CD8-positive, alpha-beta memory T cell (primary cell): ENCODE data around the gene TRANK1. TPM values are rescaled to one million over a fixed set of nuclear protein-coding genes. Genes with fewer than 3 reads are reported as not detected.
"Not testable (repeated sequence)": the region's sequence is repeated elsewhere in the genome, so short reads cannot be mapped to it uniquely, and the experiment has no call there.

Experiments
- CTCF ChIA-PET: fragments of 350-600 bp; sonication (Branson Sonifier 250); formaldehyde crosslinking; loops from one replicate; lab custom pipeline; 2021; ENCODE audit warnings: antibody characterized with exemption; lab: Charles Lee
- POLR2A ChIA-PET: fragments of 350-600 bp; sonication (Branson Sonifier 250); formaldehyde crosslinking; loops from one replicate; lab custom pipeline; 2021; ENCODE audit warnings: antibody characterized with exemption; lab: Charles Lee
- DNase-seq, 5 donors: peaks; one replicate each; pipeline versions ENCODE4 v3.0.0 to v3.0.0-alpha.2; 2020 to 2022; ENCODE audit warnings: mixed read lengths in 1 of 5
- H3K27ac ChIP-seq: one replicate; pipeline ENCODE4 v1.7.0; 2013; ENCODE audit warnings: low read depth, mild to moderate bottlenecking, low read length, moderate library complexity
- H3K27me3 ChIP-seq: 2 replicates; pipeline ENCODE4 v1.7.0; 2013; ENCODE audit warnings: low read length, mild to moderate bottlenecking; ENCODE audit not compliant: insufficient read depth, poor library complexity, severe bottlenecking
- H3K36me3 ChIP-seq: 2 replicates; pipeline ENCODE4 v1.7.0; 2013; ENCODE audit warnings: mild to moderate bottlenecking, low read length, moderate library complexity; ENCODE audit not compliant: insufficient read depth
- H3K4me1 ChIP-seq: 2 replicates; pipeline ENCODE4 v1.7.0; 2013; ENCODE audit warnings: mild to moderate bottlenecking, low read length, moderate library complexity; ENCODE audit not compliant: insufficient read depth
- H3K4me3 ChIP-seq: 2 replicates; pipeline ENCODE4 v1.7.0; 2013; ENCODE audit warnings: mild to moderate bottlenecking, low read length
- H3K9me3 ChIP-seq: 2 replicates; pipeline ENCODE4 v1.7.0; 2013; ENCODE audit warnings: mild to moderate bottlenecking, low read length
- H3K27ac Mint-ChIP-seq, 8 donors: one replicate each; pipeline ENCODE4 v1.8.0; 2020 to 2021; ENCODE audit warnings: mixed read lengths in 8 of 8, mild to moderate bottlenecking in 6 of 8, inconsistent platforms in 3 of 8, moderate library complexity in 3 of 8
- H3K27me3 Mint-ChIP-seq, 2 donors: one replicate each; pipeline ENCODE4 v1.8.0; 2020 to 2021; ENCODE audit warnings: mixed read lengths in 2 of 2, mild to moderate bottlenecking in 1 of 2, moderate library complexity in 1 of 2
- H3K36me3 Mint-ChIP-seq, 3 donors: one replicate each; pipeline ENCODE4 v1.8.0; 2020 to 2021; ENCODE audit warnings: mixed read lengths in 3 of 3, inconsistent platforms in 1 of 3, mild to moderate bottlenecking in 1 of 3
- H3K4me1 Mint-ChIP-seq, 3 donors: one replicate each; pipeline ENCODE4 v1.8.0; 2020 to 2021; ENCODE audit warnings: mixed read lengths in 3 of 3, inconsistent platforms in 1 of 3, mild to moderate bottlenecking in 1 of 3
- H3K4me3 Mint-ChIP-seq, 7 donors: one replicate each; pipeline ENCODE4 v1.8.0; 2020 to 2021; ENCODE audit warnings: mixed read lengths in 7 of 7, mild to moderate bottlenecking in 6 of 7, moderate library complexity in 4 of 7, inconsistent platforms in 2 of 7
- H3K9me3 Mint-ChIP-seq, 5 donors: one replicate each; pipeline ENCODE4 v1.8.0; 2020 to 2022; ENCODE audit warnings: mixed read lengths in 5 of 5, mild to moderate bottlenecking in 3 of 5, moderate library complexity in 2 of 5, inconsistent platforms in 1 of 5
- polyA plus RNA-seq: library from polyadenylated mRNA; unstranded; fragments of 300-500 nt; fragmentation: Illumina TruSeq; gene quantifications from one replicate; pipeline ENCODE4 v1.2.3, GENCODE V29; 2021
- total RNA-seq, 2 experiments: library from RNA; stranded (reverse); gene quantifications; one replicate each; pipeline ENCODE4 v1.2.3, GENCODE V29; 2021

Gene TRANK1
- total and polyA plus RNA-seq, 3 experiments from 2014 or later: 12.7 to 33.2 (median 16.2) TPM

DNA sequence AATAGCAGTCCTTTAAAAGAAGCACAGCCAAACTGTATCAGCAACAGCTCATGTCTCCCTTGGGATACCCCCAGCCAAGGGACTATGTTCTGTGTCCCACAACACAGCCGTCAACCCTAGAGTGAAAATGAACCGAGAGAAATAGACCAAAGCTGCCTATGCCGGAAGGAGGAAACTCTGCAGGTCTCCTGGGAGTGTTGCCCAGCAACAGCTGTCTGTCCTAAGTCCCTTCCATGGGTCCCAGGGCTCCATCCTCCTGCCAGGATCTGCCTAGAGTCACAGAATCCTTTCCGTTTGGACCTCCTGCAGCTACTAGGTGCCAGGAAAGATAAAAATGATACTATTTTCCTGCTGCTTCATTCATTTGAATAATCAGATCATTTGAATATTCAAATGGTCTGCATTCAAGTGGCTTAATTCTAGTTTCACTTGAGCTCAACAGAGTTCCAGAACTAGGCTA is 53.1 kb downstream of the TRANK1 start:
- ChIA-PET POLR2A (interaction anchor here (1.2 to 1.3 kb wide), 2 partner anchors 14 to 67 kb away, joined by 3 to 4 read pairs; no protein-coding TSS in a partner anchor), CTCF (interaction anchor here (0.7 to 2.8 kb wide), 5 partner anchors 10 to 67 kb away, joined by 3 to 11 read pairs (median 3); no protein-coding TSS in a partner anchor)
- Mint-ChIP-seq H3K4me1 (peaks cover 46 to 62% (median 52%) of the 10 kb centered on the region in 3 donors), H3K27me3 (no peaks in the 10 kb centered on the region), H3K36me3 (peaks cover 15 to 97% (median 49%) of the 10 kb centered on the region in 3 donors), H3K27ac (peak overlapping the region in 7 of 8 donors; percentile 73 to 96 (median 85)), H3K9me3 (no peaks in the 10 kb centered on the region), H3K4me3 (no peak overlapping the region)
- peaks cover 51% of the 10 kb centered on the region for H3K36me3 ChIP-seq
- no peaks in the 10 kb centered on the region for H3K27me3 ChIP-seq
- no peak overlapping the region for H3K4me3 ChIP-seq
- H3K4me1 ChIP-seq: peaks cover 47% of the 10 kb centered on the region
- H3K27ac ChIP-seq: no peak overlapping the region
- no peaks in the 10 kb centered on the region for H3K9me3 ChIP-seq
- no peak for DNase-seq

DNA sequence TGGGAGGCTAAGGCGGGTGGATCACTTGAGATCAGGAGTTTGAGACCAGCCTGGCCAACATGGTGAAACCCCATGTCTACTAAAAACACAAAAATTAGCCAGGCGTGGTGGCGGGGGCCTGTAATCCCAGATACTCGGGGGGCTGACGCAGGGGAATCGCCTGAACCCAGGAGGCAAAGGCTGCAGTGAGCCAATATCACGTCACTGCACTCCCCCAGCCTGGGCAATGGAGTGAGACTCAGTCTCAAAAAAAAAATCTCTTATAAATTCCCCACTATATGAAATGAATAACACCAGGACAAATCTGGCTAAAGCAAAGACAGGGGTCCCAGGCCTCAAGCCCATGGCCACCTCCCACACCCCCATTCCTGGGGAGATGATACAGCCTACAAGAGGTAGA is 53.8 kb downstream of the TRANK1 start:
- CTCF ChIA-PET: interaction anchor here (1.3 to 2.8 kb wide), 2 partner anchors 15 to 18 kb away, joined by 3 to 11 read pairs; no protein-coding TSS in a partner anchor
- H3K27ac ChIP-seq, DNase-seq, H3K27me3 ChIP-seq, H3K4me3 ChIP-seq, H3K9me3 Mint-ChIP-seq, H3K4me3 Mint-ChIP-seq, H3K9me3 ChIP-seq, POLR2A ChIA-PET, H3K27me3 Mint-ChIP-seq: not testable (repeated sequence)
- H3K36me3 ChIP-seq: peaks cover 51% of the 10 kb centered on the region
- peaks cover 43 to 57% (median 47%) of the 10 kb centered on the region in 3 donors for H3K4me1 Mint-ChIP-seq
- H3K27ac Mint-ChIP-seq: peak overlapping the region in 5 of 8 donors; percentile 51 to 96 (median 65)
- peaks cover 42% of the 10 kb centered on the region for H3K4me1 ChIP-seq
- H3K36me3 Mint-ChIP-seq: peaks cover 14 to 97% (median 49%) of the 10 kb centered on the region in 3 donors

DNA sequence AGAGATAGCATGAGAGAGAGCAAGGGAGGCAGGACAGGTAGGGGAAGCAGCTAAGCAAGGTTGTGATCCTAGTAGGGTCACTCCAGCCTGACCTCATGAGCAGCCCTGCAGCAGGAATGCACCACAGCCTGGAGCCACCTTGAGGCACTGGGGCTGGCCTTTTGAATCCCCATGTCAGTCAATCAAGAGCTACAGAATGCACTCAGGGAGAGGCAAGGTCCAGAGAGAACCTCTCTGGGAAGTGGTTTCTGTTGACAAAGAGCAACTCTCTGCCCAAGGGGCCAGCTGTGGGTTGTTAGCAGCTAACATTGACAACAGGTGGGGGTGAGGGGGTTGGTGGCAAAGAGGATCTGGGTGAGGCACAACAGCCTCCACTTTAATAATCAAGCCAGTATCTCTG is 54.6 kb downstream of the TRANK1 start:
- H3K36me3 Mint-ChIP-seq: peaks cover 15 to 96% (median 46%) of the 10 kb centered on the region in 3 donors
- DNase-seq: no peak
- POLR2A ChIA-PET: no interaction called here

DNA sequence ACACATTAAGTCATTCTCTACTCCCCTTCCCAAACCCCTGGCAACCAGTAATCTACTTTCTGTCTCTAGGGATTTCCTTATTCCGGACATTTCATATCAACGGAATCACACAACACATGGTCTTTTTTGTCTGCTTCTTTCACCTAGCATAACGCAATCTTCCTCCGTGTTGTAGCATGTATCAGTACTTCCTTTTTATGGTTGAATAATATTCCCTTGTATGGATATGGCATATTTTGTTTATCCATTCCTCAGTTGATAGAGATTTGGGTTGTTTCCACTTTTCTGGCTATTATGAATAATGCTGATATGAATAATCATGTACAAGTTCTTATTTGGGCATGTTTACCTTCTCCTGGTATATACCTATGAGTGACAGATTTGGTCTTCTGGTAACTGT is 63.1 kb downstream of the TRANK1 start:
- H3K27ac ChIP-seq: no peak overlapping the region
- Mint-ChIP-seq H3K4me1 (peaks cover 43 to 71% (median 62%) of the 10 kb centered on the region in 3 donors), H3K27ac (peak overlapping the region in 6 of 8 donors; percentile 19 to 90 (median 45)), H3K36me3 (peaks cover 13 to 59% (median 25%) of the 10 kb centered on the region in 3 donors), H3K4me3 (no peak overlapping the region), H3K27me3 (no peaks in the 10 kb centered on the region), H3K9me3 (no peaks in the 10 kb centered on the region)
- no peaks in the 10 kb centered on the region for H3K36me3 ChIP-seq
- ChIA-PET POLR2A (no interaction called here), CTCF (no interaction called here)
- H3K27me3 ChIP-seq: no peaks in the 10 kb centered on the region
- H3K4me1 ChIP-seq: peaks cover 23% of the 10 kb centered on the region
- no peak overlapping the region for H3K4me3 ChIP-seq
- H3K9me3 ChIP-seq: no peaks in the 10 kb centered on the region
- DNase-seq: no peak

More for the DNA sequence above, 54.6 kb downstream of the TRANK1 start:
- peak overlapping the region in 6 of 8 donors; percentile 24 to 90 (median 76) for H3K27ac Mint-ChIP-seq
- Histone ChIP-seq H3K4me3 (no peak overlapping the region), H3K9me3 (no peaks in the 10 kb centered on the region), H3K4me1 (peaks cover 33% of the 10 kb centered on the region), H3K27me3 (no peaks in the 10 kb centered on the region), H3K36me3 (peaks cover 51% of the 10 kb centered on the region), H3K27ac (no peak overlapping the region)
- CTCF ChIA-PET: interaction anchor here (0.9 to 4.0 kb wide), 3 partner anchors 14 to 68 kb away, joined by 3 to 16 read pairs (median 4); no protein-coding TSS in a partner anchor
- H3K4me1 Mint-ChIP-seq: peaks cover 35 to 50% (median 39%) of the 10 kb centered on the region in 3 donors
- H3K9me3 Mint-ChIP-seq: no peaks in the 10 kb centered on the region
- H3K4me3 Mint-ChIP-seq: no peak overlapping the region
- H3K27me3 Mint-ChIP-seq: no peaks in the 10 kb centered on the region

- H3K36me3 Mint-ChIP-seq: peaks cover 9 to 43% (median 23%) of the 10 kb centered on the region in 3 donors
- H3K36me3 ChIP-seq, H3K27me3 ChIP-seq, H3K4me3 ChIP-seq, CTCF ChIA-PET, DNase-seq, H3K9me3 Mint-ChIP-seq, H3K27ac ChIP-seq, POLR2A ChIA-PET, H3K27me3 Mint-ChIP-seq, H3K4me3 Mint-ChIP-seq, H3K9me3 ChIP-seq: not testable (repeated sequence)
- peak overlapping the region in 1 of 8 donors; percentile 79 for H3K27ac Mint-ChIP-seq
- H3K4me1 ChIP-seq: peaks cover 40% of the 10 kb centered on the region
- peaks cover 59 to 85% (median 77%) of the 10 kb centered on the region in 3 donors for H3K4me1 Mint-ChIP-seq
These were observed 65.0 kb downstream of the TRANK1 start for GRCh38 chr3:36879842-36880241.

GRCh38 chr3:36877930-36878685 is 66.7 kb downstream of the TRANK1 start:
- Histone ChIP-seq H3K36me3 (peaks cover 5% of the 10 kb centered on the region), H3K4me3 (no peak overlapping the region), H3K27ac (no peak overlapping the region), H3K9me3 (no peaks in the 10 kb centered on the region), H3K27me3 (no peaks in the 10 kb centered on the region), H3K4me1 (peaks cover 43% of the 10 kb centered on the region)
- DNase-seq: no peak
- ChIA-PET POLR2A (no interaction called here), CTCF (interaction anchor here (1.4 kb wide), 1 partner anchor 10 kb away, joined by 3 read pairs; no protein-coding TSS in a partner anchor)
- Mint-ChIP-seq H3K4me1 (peaks cover 59 to 87% (median 75%) of the 10 kb centered on the region in 3 donors), H3K9me3 (no peaks in the 10 kb centered on the region), H3K36me3 (peaks cover 9 to 43% (median 13%) of the 10 kb centered on the region in 3 donors), H3K27ac (peak overlapping the region; percentile 83 to 97 (median 88)), H3K27me3 (no peaks in the 10 kb centered on the region), H3K4me3 (peak overlapping the region in 2 of 7 donors; percentile 15 to 24)

DNA sequence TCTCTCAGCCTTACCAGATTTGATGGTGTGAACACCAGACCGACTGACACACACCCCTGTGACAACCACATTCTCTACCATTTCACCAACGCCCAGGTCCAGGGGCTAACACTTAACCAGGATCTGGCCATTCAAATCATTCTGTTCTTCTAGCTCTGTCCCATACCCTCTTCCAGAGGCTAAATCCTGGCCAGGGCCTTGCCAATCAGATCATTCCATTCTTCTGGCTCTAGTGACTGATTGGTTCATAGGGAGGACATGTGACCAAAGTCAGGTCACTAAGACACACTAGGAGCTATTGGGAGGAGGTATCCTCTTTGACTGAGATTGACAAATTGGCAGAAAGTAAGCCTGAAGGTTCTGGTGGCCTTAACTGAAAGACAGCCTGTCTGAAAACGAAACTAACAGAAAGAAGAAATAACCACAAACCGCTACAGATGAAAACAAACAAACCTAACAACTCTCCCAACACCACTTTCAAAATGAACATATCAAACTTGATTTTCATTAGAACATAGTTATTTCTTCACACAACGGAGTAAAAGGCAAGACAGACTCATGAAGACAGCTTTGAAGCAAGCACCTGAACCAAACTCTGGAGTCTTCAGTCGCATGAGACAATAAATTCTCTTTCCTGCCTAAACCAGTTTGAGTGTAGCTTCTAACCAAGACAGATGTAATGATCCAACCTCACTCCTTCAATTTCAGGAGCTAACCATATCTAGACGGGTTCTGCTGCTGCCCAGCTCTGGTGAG is 68.5 kb downstream of the TRANK1 start:
- Histone ChIP-seq H3K27me3 (no peaks in the 10 kb centered on the region), H3K27ac (peak overlapping the region; percentile 54), H3K36me3 (peaks cover 12% of the 10 kb centered on the region), H3K4me1 (peaks cover 43% of the 10 kb centered on the region), H3K4me3 (peak overlapping the region; percentile 49), H3K9me3 (no peaks in the 10 kb centered on the region)
- Mint-ChIP-seq H3K27me3 (no peaks in the 10 kb centered on the region), H3K4me3 (peak overlapping the region; percentile 28 to 80 (median 74)), H3K27ac (peak overlapping the region; percentile 90 to 99 (median 94)), H3K9me3 (no peaks in the 10 kb centered on the region), H3K4me1 (peaks cover 58 to 83% (median 77%) of the 10 kb centered on the region in 3 donors), H3K36me3 (peaks cover 3 to 41% (median 13%) of the 10 kb centered on the region in 3 donors)
- DNase-seq: peak in 4 of 5 donors; percentile 23 to 77 (median 58)
- POLR2A ChIA-PET: interaction anchor here (0.6 to 1.7 kb wide), 11 partner anchors 9 to 374 kb away, joined by 3 to 12 read pairs (median 4); partner anchors contain the start of genes EPM2AIP1 and MLH1
- CTCF ChIA-PET: interaction anchor here (1.1 to 2.4 kb wide), 12 partner anchors 9 to 116 kb away, joined by 3 to 11 read pairs (median 4); partner anchors contain the start of genes EPM2AIP1, MLH1 and TRANK1
